Bronchial epithelial cell (primary cell): ENCODE data around the gene CIB1. TPM values are rescaled to one million over a fixed set of nuclear protein-coding genes. Genes with fewer than 3 reads are reported as not detected.

ENCODE experiments used
- DNase-seq: peaks from one replicate; pipeline ENCODE4 v3.0.0-alpha.2; 2010; ENCODE audit warnings: low read depth
- FAIRE-seq: peaks from 2 replicates; lab custom pipeline; 2011; peaks lifted over from hg19 to GRCh38; lab: Jason Lieb, UNC
- H3K27me3 ChIP-seq: 2 replicates; pipeline ENCODE4 v1.5.1; 2011; ENCODE audit warnings: low read length; ENCODE audit not compliant: control insufficient read depth, insufficient read depth
- H3K36me3 ChIP-seq: 2 replicates; pipeline ENCODE4 v1.5.1; 2011; ENCODE audit warnings: low read length; ENCODE audit not compliant: control insufficient read depth, insufficient read depth
- H3K4me3 ChIP-seq: 2 replicates; pipeline ENCODE4 v1.5.1; 2011; ENCODE audit warnings: mild to moderate bottlenecking, low read depth, low read length, control low read depth
- total RNA-seq: library from RNA; depleted of rRNA; stranded (reverse); fragments of >200 nt; gene quantifications from 2 replicates; pipeline ENCODE4 v1.2.1, GENCODE V29; 2014
- TF ChIP-seq, protein P1 (sequence below): IDR thresholded peaks from 2 replicates; pipeline ENCODE4 v1.5.1; 2011; ENCODE audit warnings: mild to moderate bottlenecking, moderate library complexity, low read length, control low read depth, inconsistent platforms; ENCODE audit not compliant: insufficient read depth, severe bottlenecking

The CIB1 gene
- total RNA-seq, 1 donor from 2014 or later = 41.1 TPM

DNA sequence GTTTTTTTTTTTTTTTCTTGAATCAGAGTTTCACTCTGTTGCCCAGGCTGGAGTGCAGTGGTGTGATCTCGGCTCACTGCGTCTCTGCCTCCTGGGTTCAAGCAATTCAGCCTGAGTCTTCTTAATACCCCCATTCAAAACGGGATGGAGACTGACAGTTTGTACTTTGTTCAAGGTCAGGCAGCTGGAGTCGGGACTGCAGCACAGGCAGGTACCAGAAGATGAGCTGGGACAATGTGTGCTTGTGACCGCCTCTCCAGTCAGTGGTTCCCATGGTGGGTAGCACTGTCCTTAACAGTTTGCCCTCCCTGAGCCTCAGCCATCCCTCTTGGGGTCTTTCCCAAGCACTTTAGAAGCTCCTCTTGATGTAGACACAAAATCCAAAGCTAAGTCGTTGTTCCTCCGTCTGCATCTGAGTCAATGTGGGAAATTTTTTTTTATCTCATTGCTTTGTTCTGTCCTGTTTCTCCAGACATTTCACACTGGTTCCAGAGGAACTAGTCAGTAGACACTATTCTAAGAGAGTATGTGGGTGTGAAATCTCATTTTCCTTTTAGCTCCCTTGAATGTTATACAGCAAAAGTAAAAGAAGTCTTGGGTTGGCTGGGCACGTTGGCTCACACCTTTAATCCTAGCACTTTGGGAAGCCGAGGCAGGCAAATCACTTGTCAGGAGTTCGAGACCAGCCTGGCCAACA, 10.3 kb upstream of the CIB1 start:
- TF ChIP-seq, protein P1, sequence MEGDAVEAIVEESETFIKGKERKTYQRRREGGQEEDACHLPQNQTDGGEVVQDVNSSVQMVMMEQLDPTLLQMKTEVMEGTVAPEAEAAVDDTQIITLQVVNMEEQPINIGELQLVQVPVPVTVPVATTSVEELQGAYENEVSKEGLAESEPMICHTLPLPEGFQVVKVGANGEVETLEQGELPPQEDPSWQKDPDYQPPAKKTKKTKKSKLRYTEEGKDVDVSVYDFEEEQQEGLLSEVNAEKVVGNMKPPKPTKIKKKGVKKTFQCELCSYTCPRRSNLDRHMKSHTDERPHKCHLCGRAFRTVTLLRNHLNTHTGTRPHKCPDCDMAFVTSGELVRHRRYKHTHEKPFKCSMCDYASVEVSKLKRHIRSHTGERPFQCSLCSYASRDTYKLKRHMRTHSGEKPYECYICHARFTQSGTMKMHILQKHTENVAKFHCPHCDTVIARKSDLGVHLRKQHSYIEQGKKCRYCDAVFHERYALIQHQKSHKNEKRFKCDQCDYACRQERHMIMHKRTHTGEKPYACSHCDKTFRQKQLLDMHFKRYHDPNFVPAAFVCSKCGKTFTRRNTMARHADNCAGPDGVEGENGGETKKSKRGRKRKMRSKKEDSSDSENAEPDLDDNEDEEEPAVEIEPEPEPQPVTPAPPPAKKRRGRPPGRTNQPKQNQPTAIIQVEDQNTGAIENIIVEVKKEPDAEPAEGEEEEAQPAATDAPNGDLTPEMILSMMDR = no peak
- Histone ChIP-seq H3K27me3 (no peaks in the 10 kb centered on the region), H3K4me3 (no peak overlapping the region), H3K36me3 (peaks cover 2% of the 10 kb centered on the region)
- FAIRE-seq = no peak
- no peak for DNase-seq

DNA sequence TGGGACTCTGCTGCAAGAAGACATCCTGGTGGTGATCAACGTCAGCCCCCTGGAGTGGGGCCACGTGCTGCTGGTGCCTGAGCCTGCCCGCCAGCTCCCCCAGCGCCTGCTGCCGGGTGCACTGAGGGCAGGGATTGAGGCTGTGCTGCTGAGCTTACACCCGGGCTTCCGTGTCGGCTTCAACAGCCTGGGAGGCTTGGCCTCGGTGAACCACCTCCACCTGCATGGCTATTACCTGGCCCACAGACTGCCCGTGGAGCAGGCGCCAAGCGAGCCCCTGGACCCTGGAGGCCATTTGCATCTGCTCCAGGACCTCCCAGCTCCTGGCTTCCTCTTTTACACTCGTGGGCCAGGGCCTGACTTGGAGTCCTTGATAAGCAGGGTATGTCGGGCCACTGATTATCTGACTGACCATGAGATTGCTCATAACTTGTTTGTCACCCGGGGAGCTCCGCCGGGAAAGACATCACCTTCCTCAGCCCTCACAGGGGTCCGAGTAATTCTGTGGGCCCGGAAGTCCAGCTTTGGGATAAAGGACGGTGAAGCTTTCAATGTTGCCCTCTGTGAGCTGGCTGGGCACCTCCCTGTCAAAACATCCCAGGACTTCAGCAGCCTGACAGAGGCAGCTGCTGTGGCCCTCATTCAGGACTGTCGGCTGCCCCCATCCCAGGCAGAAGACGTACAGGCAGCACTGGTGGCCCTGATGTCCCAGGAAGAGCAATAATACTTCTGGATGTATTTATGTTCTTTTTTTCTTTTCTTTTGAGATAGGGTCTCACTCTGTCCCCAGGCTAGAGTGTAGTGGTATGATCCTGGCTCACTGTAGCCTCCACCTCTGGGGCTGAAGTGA, 7.8 kb upstream of the CIB1 start:
- no peaks in the 10 kb centered on the region for H3K27me3 ChIP-seq
- H3K36me3 ChIP-seq = peaks cover 4% of the 10 kb centered on the region
- DNase-seq (no peak), FAIRE-seq (no peak)
- TF ChIP-seq, protein P1 = no peak
- H3K4me3 ChIP-seq = no peak overlapping the region

DNA sequence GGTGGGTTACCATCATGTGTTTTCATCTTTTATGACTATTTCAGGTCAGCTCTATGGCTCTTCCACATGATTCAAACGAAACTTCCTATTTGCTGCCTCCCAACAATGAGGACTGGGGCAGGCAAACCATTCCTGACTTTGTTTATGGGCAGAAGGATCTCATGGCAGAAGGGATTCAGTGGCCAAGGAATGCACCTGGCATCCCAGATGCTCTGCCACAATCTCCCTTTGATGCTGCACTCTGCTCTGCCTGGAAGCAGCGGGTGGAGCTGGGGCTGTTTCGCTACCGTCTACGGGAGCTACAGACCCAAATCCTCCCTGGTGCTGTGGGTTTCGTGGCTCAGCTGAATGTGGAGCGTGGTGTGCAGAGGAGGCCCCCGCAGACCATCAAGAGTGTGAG, 7.1 kb upstream of the CIB1 start:
- FAIRE-seq = no peak
- TF ChIP-seq, protein P1 = no peak

DNA sequence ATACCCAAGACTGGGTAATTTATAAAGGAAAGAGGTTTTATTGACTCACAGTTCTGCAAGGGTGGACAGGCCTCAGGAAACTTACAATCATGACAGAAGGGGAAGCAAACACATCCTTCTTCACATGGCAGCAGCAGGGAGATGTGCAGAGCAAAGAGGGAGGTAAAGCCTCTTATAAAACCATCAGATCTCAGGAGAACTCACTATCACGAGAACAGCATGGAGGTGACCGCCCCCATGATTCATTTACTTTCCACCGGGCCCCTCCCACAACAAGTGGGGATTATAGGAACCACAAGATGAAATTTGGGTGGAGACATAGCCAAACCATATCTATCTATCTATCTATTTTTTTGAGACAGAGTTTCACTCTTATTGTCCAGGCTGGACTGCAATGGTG, 5.6 kb upstream of the CIB1 start:
- FAIRE-seq = no peak
- TF ChIP-seq, protein P1 = no peak
- DNase-seq = no peak
- Histone ChIP-seq H3K27me3 (no peaks in the 10 kb centered on the region), H3K36me3 (peaks cover 5% of the 10 kb centered on the region), H3K4me3 (no peak overlapping the region)

More for the DNA sequence above, 7.1 kb upstream of the CIB1 start:
- DNase-seq = no peak
- Histone ChIP-seq H3K4me3 (no peak overlapping the region), H3K27me3 (no peaks in the 10 kb centered on the region), H3K36me3 (peaks cover 5% of the 10 kb centered on the region)

DNA sequence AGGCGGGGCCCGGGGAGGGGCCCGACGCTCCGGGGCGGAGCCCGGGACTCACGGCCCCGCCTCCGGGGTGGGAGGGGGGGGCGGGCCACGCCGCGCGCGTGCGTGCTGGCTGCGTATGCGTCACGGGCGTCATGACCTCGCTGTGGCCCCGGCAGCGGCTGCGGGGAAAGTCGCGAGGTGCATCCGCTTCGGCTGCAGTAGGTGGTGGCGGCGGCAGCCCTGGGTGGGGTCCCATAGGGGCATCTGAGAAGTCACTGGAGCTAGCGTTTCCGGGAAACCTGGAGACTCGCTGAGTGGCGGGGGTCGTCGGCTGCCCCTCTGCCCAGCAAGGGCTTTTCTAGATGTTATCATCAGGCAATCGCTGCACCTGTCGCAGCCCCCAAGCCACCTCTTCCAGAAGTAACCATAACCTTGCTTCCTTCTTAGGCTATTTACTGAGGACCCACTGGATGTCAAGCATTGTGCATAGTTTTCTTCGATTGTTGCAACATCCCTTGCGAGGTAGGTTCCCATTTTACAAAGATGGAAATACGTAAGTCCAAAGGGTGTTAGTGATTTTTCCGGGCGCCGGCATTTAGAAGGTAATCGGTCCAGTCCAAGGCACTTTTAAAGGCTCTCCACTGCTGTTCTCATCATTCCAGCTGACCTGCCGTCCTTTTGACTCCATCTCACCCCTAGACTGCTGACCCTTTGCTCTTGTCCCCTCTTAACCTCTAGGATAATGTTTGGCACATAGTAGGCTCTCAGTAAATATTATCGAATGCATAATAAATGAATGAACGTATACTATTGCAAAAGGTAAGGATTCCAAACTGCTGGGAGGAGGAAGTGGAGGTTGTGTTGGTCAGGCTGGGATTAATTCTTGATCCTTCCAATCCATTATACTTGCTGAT, 601 bp upstream of the CIB1 start, which contains the start of gene GDPGP1:
GDPGP1 (plus strand) TSS at position 114 of the 893 bp plus-strand sequence. CDS start 6,700 bp downstream, outside the sequence.
- TF ChIP-seq, protein P1 = no peak
- Histone ChIP-seq H3K27me3 (no peaks in the 10 kb centered on the region), H3K4me3 (peak within 1 kb of the TSS; percentile 72), H3K36me3 (peaks cover 7% of the 10 kb centered on the region)
- FAIRE-seq = no peak
- no peak for DNase-seq
